Measurements from ENCODE around the gene DMD. TPM values are rescaled to one million over a fixed set of nuclear protein-coding genes. Genes with fewer than 3 reads are reported as not detected.

The DMD gene
- total RNA-seq, 1 experiment from 2014 or later: 19.3 TPM

- no peak for DNase-seq (ENCODE audit: unreplicated experiment)
- H3K4me3 Mint-ChIP-seq (ENCODE audit: unreplicated experiment): no peak overlapping the region
- H3K27ac Mint-ChIP-seq (ENCODE audit: low read depth, unreplicated experiment): no peak overlapping the region
- TF ChIP-seq CTCF (IDR thresholded peaks at IDR 0.05; ENCODE audit: unreplicated experiment): no peak
- intact Hi-C loops (cut with micrococcal nuclease): no loop called here
- CTCF ChIA-PET: no interaction called here
- no peaks in the 10 kb centered on the region for H3K36me3 Mint-ChIP-seq (ENCODE audit: insufficient read depth, unreplicated experiment)
- BruUV-seq (replicated peaks): no TSS peak
- POLR2A ChIA-PET: no interaction called here
- H3K9me3 Mint-ChIP-seq (ENCODE audit: unreplicated experiment): no peaks in the 10 kb centered on the region
- no peaks in the 10 kb centered on the region for H3K4me1 Mint-ChIP-seq (ENCODE audit: insufficient read depth, unreplicated experiment)
- H3K27me3 Mint-ChIP-seq (ENCODE audit: insufficient read depth, unreplicated experiment): peaks cover 12% of the 10 kb centered on the region
Observed at GRCh38 chrX:32592786-32593185, 618.6 kb downstream of the DMD start.

- H3K27me3 Mint-ChIP-seq (ENCODE audit: insufficient read depth, unreplicated experiment): peaks cover 11% of the 10 kb centered on the region
- ChIA-PET POLR2A (no interaction called here), CTCF (no interaction called here)
- BruUV-seq (replicated peaks): no TSS peak
- no peaks in the 10 kb centered on the region for H3K36me3 Mint-ChIP-seq (ENCODE audit: insufficient read depth, unreplicated experiment)
- H3K4me1 Mint-ChIP-seq (ENCODE audit: insufficient read depth, unreplicated experiment): no peaks in the 10 kb centered on the region
- no peak for TF ChIP-seq CTCF (IDR thresholded peaks at IDR 0.05; ENCODE audit: unreplicated experiment)
- intact Hi-C loops (cut with micrococcal nuclease): no loop called here
- H3K27ac Mint-ChIP-seq (ENCODE audit: low read depth, unreplicated experiment): no peak overlapping the region
- H3K4me3 Mint-ChIP-seq (ENCODE audit: unreplicated experiment): no peak overlapping the region
- DNase-seq (ENCODE audit: unreplicated experiment): no peak
- H3K9me3 Mint-ChIP-seq (ENCODE audit: unreplicated experiment): no peaks in the 10 kb centered on the region
Observed at GRCh38 chrX:32591589-32591988, 619.8 kb downstream of the DMD start.

- BruUV-seq (replicated peaks): no TSS peak
- Mint-ChIP-seq H3K27ac (ENCODE audit: low read depth, unreplicated experiment) (no peak overlapping the region), H3K9me3 (ENCODE audit: unreplicated experiment) (no peaks in the 10 kb centered on the region), H3K4me3 (ENCODE audit: unreplicated experiment) (no peak overlapping the region), H3K4me1 (ENCODE audit: insufficient read depth, unreplicated experiment) (no peaks in the 10 kb centered on the region), H3K36me3 (ENCODE audit: insufficient read depth, unreplicated experiment) (no peaks in the 10 kb centered on the region), H3K27me3 (ENCODE audit: insufficient read depth, unreplicated experiment) (no peaks in the 10 kb centered on the region)
- ChIA-PET CTCF (no interaction called here), POLR2A (no interaction called here)
- no peak for TF ChIP-seq CTCF (IDR thresholded peaks at IDR 0.05; ENCODE audit: unreplicated experiment)
- DNase-seq (ENCODE audit: unreplicated experiment): no peak
- intact Hi-C loops (cut with micrococcal nuclease): no loop called here
Observed at GRCh38 chrX:32582729-32583128, 628.6 kb downstream of the DMD start.

GRCh38 chrX:32576885-32577284, 634.5 kb downstream of the DMD start:
- H3K27me3 Mint-ChIP-seq (ENCODE audit: insufficient read depth, unreplicated experiment): no peaks in the 10 kb centered on the region
- H3K4me1 Mint-ChIP-seq (ENCODE audit: insufficient read depth, unreplicated experiment): no peaks in the 10 kb centered on the region
- no peaks in the 10 kb centered on the region for H3K36me3 Mint-ChIP-seq (ENCODE audit: insufficient read depth, unreplicated experiment)
- TF ChIP-seq CTCF (IDR thresholded peaks at IDR 0.05; ENCODE audit: unreplicated experiment): no peak
- BruUV-seq (replicated peaks): no TSS peak
- H3K9me3 Mint-ChIP-seq (ENCODE audit: unreplicated experiment): no peaks in the 10 kb centered on the region
- intact Hi-C loops (cut with micrococcal nuclease): no loop called here
- H3K4me3 Mint-ChIP-seq (ENCODE audit: unreplicated experiment): no peak overlapping the region
- CTCF ChIA-PET: no interaction called here
- DNase-seq (ENCODE audit: unreplicated experiment): no peak
- H3K27ac Mint-ChIP-seq (ENCODE audit: low read depth, unreplicated experiment): no peak overlapping the region
- POLR2A ChIA-PET: no interaction called here

Measured in MCF 10A (cell line).